Measurements from ENCODE around the gene RYR2. TPM values are rescaled to one million over a fixed set of nuclear protein-coding genes. Genes with fewer than 3 reads are reported as not detected.

The RYR2 gene
- total RNA-seq, 1 experiment from 2014 or later, result 0.03 TPM

DNA sequence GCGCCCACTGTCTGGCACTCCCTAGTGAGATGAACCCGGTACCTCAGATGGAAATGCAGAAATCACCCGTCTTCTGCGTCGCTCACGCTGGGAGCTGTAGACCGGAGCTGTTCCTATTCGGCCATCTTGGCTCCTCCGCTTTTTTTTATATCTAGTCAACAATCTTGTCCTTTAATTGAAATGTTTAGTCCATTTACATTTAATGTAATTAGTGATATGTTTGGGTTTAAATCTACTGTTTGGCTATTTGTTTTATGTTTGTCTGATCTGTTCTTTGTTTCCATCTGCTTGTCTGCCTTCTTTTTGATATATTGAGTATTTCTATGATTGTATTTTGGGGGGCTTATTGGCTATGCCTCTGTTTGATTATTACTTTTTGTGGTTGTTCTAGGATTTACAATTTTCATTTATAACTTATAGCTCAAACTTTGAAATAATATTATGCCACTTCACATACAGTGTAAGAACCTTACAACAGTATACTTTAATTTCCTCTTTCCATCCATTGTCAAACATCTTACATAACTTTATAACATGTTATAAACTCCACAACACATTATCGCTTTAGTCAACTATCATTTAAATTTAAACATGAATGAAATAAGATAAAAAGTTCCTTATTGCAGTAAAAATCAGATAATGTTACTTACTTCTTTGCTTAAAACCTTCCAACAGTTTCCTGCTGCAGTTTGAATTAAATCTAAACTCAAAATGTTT, 16.5 kb upstream of the RYR2 start:
- no peaks in the 10 kb centered on the region for H3K36me3 ChIP-seq (ENCODE audit: control insufficient read depth, insufficient read depth, low read length)
- no peak for TF ChIP-seq SIN3A (IDR thresholded peaks at IDR 0.05; ENCODE audit: borderline replicate concordance, insufficient read depth, low read depth, low read length)
- TF ChIP-seq, protein P1, sequence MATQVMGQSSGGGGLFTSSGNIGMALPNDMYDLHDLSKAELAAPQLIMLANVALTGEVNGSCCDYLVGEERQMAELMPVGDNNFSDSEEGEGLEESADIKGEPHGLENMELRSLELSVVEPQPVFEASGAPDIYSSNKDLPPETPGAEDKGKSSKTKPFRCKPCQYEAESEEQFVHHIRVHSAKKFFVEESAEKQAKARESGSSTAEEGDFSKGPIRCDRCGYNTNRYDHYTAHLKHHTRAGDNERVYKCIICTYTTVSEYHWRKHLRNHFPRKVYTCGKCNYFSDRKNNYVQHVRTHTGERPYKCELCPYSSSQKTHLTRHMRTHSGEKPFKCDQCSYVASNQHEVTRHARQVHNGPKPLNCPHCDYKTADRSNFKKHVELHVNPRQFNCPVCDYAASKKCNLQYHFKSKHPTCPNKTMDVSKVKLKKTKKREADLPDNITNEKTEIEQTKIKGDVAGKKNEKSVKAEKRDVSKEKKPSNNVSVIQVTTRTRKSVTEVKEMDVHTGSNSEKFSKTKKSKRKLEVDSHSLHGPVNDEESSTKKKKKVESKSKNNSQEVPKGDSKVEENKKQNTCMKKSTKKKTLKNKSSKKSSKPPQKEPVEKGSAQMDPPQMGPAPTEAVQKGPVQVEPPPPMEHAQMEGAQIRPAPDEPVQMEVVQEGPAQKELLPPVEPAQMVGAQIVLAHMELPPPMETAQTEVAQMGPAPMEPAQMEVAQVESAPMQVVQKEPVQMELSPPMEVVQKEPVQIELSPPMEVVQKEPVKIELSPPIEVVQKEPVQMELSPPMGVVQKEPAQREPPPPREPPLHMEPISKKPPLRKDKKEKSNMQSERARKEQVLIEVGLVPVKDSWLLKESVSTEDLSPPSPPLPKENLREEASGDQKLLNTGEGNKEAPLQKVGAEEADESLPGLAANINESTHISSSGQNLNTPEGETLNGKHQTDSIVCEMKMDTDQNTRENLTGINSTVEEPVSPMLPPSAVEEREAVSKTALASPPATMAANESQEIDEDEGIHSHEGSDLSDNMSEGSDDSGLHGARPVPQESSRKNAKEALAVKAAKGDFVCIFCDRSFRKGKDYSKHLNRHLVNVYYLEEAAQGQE (IDR thresholded peaks at IDR 0.05; ENCODE audit: insufficient read depth in 1 of 2, low read depth in 2 of 2, low read length in 1 of 2), result no peak
- no peak for TF ChIP-seq POLR2AphosphoS5 (IDR thresholded peaks at IDR 0.05; ENCODE audit: low read depth, low read length)
- TF ChIP-seq, protein P2, sequence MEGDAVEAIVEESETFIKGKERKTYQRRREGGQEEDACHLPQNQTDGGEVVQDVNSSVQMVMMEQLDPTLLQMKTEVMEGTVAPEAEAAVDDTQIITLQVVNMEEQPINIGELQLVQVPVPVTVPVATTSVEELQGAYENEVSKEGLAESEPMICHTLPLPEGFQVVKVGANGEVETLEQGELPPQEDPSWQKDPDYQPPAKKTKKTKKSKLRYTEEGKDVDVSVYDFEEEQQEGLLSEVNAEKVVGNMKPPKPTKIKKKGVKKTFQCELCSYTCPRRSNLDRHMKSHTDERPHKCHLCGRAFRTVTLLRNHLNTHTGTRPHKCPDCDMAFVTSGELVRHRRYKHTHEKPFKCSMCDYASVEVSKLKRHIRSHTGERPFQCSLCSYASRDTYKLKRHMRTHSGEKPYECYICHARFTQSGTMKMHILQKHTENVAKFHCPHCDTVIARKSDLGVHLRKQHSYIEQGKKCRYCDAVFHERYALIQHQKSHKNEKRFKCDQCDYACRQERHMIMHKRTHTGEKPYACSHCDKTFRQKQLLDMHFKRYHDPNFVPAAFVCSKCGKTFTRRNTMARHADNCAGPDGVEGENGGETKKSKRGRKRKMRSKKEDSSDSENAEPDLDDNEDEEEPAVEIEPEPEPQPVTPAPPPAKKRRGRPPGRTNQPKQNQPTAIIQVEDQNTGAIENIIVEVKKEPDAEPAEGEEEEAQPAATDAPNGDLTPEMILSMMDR (IDR thresholded peaks at IDR 0.05), result no peak
- no peak for TF ChIP-seq TCF7L2 (IDR thresholded peaks at IDR 0.05; ENCODE audit: low read depth, low read length)
- no peak for DNase-seq (ENCODE audit: low read depth, low spot score)
- H3K27me3 ChIP-seq (ENCODE audit: control insufficient read depth, insufficient read depth, low read length), result no peaks in the 10 kb centered on the region
- intact Hi-C loops (cut with micrococcal nuclease; ENCODE audit: unreplicated experiment), result no loop called here
- BruUV-seq (replicated peaks), result no TSS peak
- ChIA-PET CTCF (no interaction called here), POLR2A (no interaction called here)
- H3K27ac ChIP-seq (ENCODE audit: low read length), result no peak overlapping the region
- in situ Hi-C loops (cut with HindIII; ENCODE audit: low pct_unique_long_range_greater_than_20kb, low sequenced_read_pairs), result no loop called here
- no peak for ATAC-seq
- no peaks in the 10 kb centered on the region for H3K4me1 ChIP-seq (ENCODE audit: control insufficient read depth, insufficient read depth, low read length)
- H3K4me3 ChIP-seq (ENCODE audit: low read depth in 2 of 2, low read length in 2 of 2), result no peak overlapping the region
- H3K9me3 ChIP-seq (ENCODE audit: control insufficient read depth, insufficient read depth, low read depth, low read length), result 0 out of 2 replicates have a peak, but pooled peaks cover 4% of the 10 kb centered on the region

DNA sequence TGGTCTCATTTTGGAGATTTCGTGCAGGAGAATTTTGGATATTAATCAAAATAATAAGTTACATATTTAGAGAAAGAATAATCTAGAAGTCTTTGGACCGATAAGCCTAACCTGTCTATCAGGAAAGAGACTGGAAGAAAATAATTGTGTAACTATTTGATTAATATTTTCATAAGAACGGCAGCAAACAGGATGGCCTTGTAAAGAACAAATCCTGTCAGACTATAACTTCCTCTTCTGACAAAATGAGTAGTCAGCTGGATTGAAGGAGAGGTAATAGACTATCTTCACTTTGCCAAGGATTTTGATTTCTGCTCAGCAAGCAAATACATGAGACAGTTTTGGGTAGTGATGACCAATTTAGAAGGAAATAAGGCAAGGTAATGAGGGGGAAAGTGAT, 12.7 kb upstream of the RYR2 start:
- Histone ChIP-seq H3K27ac (ENCODE audit: low read length) (no peak overlapping the region), H3K36me3 (ENCODE audit: control insufficient read depth, insufficient read depth, low read length) (no peaks in the 10 kb centered on the region), H3K4me1 (ENCODE audit: control insufficient read depth, insufficient read depth, low read length) (peaks cover 7% of the 10 kb centered on the region), H3K27me3 (ENCODE audit: control insufficient read depth, insufficient read depth, low read length) (no peaks in the 10 kb centered on the region), H3K4me3 (ENCODE audit: low read depth in 2 of 2, low read length in 2 of 2) (no peak overlapping the region), H3K9me3 (ENCODE audit: control insufficient read depth, insufficient read depth, low read depth, low read length) (0 out of 2 replicates have a peak, but pooled peaks cover 4% of the 10 kb centered on the region)
- intact Hi-C loops (cut with micrococcal nuclease; ENCODE audit: unreplicated experiment), result no loop called here
- ATAC-seq (no peak), DNase-seq (ENCODE audit: low read depth, low spot score) (no peak)
- CTCF ChIA-PET, result no interaction called here
- in situ Hi-C loops (cut with HindIII; ENCODE audit: low pct_unique_long_range_greater_than_20kb, low sequenced_read_pairs), result no loop called here
- POLR2A ChIA-PET, result no interaction called here
- no TSS peak for BruUV-seq (replicated peaks)
- TF ChIP-seq, protein P1 (IDR thresholded peaks at IDR 0.05; ENCODE audit: insufficient read depth in 1 of 2, low read depth in 2 of 2, low read length in 1 of 2), result no peak
- no peak for TF ChIP-seq TCF7L2 (IDR thresholded peaks at IDR 0.05; ENCODE audit: low read depth, low read length)
- no peak for TF ChIP-seq POLR2AphosphoS5 (IDR thresholded peaks at IDR 0.05; ENCODE audit: low read depth, low read length)
- TF ChIP-seq, protein P2 (IDR thresholded peaks at IDR 0.05), result no peak
- TF ChIP-seq SIN3A (IDR thresholded peaks at IDR 0.05; ENCODE audit: borderline replicate concordance, insufficient read depth, low read depth, low read length), result no peak

Measured in Panc1 (cell line).